GM19467 (cell line): ENCODE results near the gene SORL1-AS1.

Experiments
- ATAC-seq: cut with Tn5 transposase; IDR thresholded peaks from one replicate; pipeline ENCODE4 v1.9.1; 2021; ENCODE audit warnings: mild to moderate bottlenecking, moderate library complexity; ENCODE audit not compliant: unreplicated experiment

Gene SORL1-AS1

GRCh38 chr11:121452609-121453150 lies at the start of gene SORL1-AS1:
SORL1-AS1 (minus strand) TSS chr11:121452967.
- peak; percentile 25 for ATAC-seq

GRCh38 chr11:121500717-121501116 lies 48.0 kb upstream of the SORL1-AS1 start:
- no peak for ATAC-seq

- no peak for ATAC-seq
Measured at GRCh38 chr11:121500275-121500674, 47.5 kb upstream of the SORL1-AS1 start.

GRCh38 chr11:121499405-121499804 lies 46.6 kb upstream of the SORL1-AS1 start:
- no peak for ATAC-seq

- ATAC-seq = no peak
Measured at GRCh38 chr11:121497176-121497998, 44.6 kb upstream of the SORL1-AS1 start.

GRCh38 chr11:121494355-121495099 lies 41.8 kb upstream of the SORL1-AS1 start:
- no peak for ATAC-seq

- ATAC-seq = no peak
Measured at GRCh38 chr11:121489823-121490222, 37.1 kb upstream of the SORL1-AS1 start.

- ATAC-seq = no peak
Measured at GRCh38 chr11:121488641-121489040, 35.9 kb upstream of the SORL1-AS1 start.

- ATAC-seq = no peak
Measured at GRCh38 chr11:121488170-121488569, 35.4 kb upstream of the SORL1-AS1 start.

GRCh38 chr11:121487191-121487590 lies 34.4 kb upstream of the SORL1-AS1 start:
- no peak for ATAC-seq

- no peak for ATAC-seq
Measured at GRCh38 chr11:121486054-121486453, 33.3 kb upstream of the SORL1-AS1 start.

- ATAC-seq = no peak
Measured at GRCh38 chr11:121485216-121485615, 32.4 kb upstream of the SORL1-AS1 start.

- ATAC-seq = no peak
Measured at GRCh38 chr11:121483805-121484480, 31.2 kb upstream of the SORL1-AS1 start.

GRCh38 chr11:121482231-121483129 lies 29.7 kb upstream of the SORL1-AS1 start:
- ATAC-seq = peak; percentile 84

GRCh38 chr11:121481484-121482230 lies 28.9 kb upstream of the SORL1-AS1 start:
- peak; percentile 51 for ATAC-seq

- no peak for ATAC-seq
Measured at GRCh38 chr11:121479698-121480238, 27.0 kb upstream of the SORL1-AS1 start.

- no peak for ATAC-seq
Measured at GRCh38 chr11:121478895-121479697, 26.3 kb upstream of the SORL1-AS1 start.

GRCh38 chr11:121478226-121478894 lies 25.6 kb upstream of the SORL1-AS1 start:
- ATAC-seq = no peak
